Testis (tissue), 2 donors: ENCODE data around the gene PLCD1.

Experiments used
- CTCF ChIP-seq, 3 experiments: fragments of 450-650 bp in 2 of 3; fragments of 200-600 bp in 1 of 3; sonication (generic) in 1 of 3; IDR thresholded peaks; one replicate each; pipeline ENCODE4 v1.5.1; 2016 to 2019; ENCODE audit warnings: antibody characterized with exemption in 3 of 3, mild to moderate bottlenecking in 2 of 3, moderate library complexity in 1 of 3
- POLR2A ChIP-seq: fragments of 450-650 bp; IDR thresholded peaks from one replicate; pipeline ENCODE4 v1.6.1; 2017; ENCODE audit warnings: antibody characterized with exemption, mild to moderate bottlenecking, moderate library complexity

GRCh38 chr3:37973246-37974054, 56.0 kb downstream of the PLCD1 start:
- TF ChIP-seq POLR2A: no peak
- no peak for TF ChIP-seq CTCF (IDR thresholded peaks at IDR 0.05)
